Vagina (tissue), 2 donors: ENCODE data around the gene CDH13. TPM values are rescaled to one million over a fixed set of nuclear protein-coding genes. Genes with fewer than 3 reads are reported as not detected.

Source experiments
- DNase-seq, 2 donors: peaks; one replicate each; pipeline ENCODE4 v3.0.0-alpha.2; 2017; ENCODE audit errors: extremely low spot score in 2 of 2
- H3K27ac ChIP-seq: fragments of 200-600 bp; sonication (generic); one replicate; pipeline ENCODE4 v1.5.1; 2019
- H3K27me3 ChIP-seq: fragments of 200-600 bp; sonication (generic); one replicate; pipeline ENCODE4 v1.5.1; 2019
- H3K36me3 ChIP-seq, 2 donors: fragments of 200-600 bp; sonication (generic); one replicate each; pipeline ENCODE4 v1.5.1; 2017 to 2019
- H3K4me1 ChIP-seq: fragments of 200-600 bp; sonication (generic); one replicate; pipeline ENCODE4 v1.5.1; 2019
- H3K4me3 ChIP-seq, 2 donors: fragments of 200-600 bp; sonication (generic); 1 replicate in 1 of 2; 2 replicates in 1 of 2; pipeline ENCODE4 v1.5.1; 2016 to 2019
- H3K9me3 ChIP-seq: fragments of 200-600 bp; sonication (generic); one replicate; pipeline ENCODE4 v1.5.1; 2019
- CTCF ChIP-seq, 3 experiments: fragments of 450-650 bp in 2 of 3; fragments of 200-600 bp in 1 of 3; sonication (generic) in 1 of 3; IDR thresholded peaks; one replicate each; pipeline ENCODE4 v1.5.1; 2017 to 2019; ENCODE audit warnings: antibody characterized with exemption in 3 of 3, mild to moderate bottlenecking in 2 of 3, moderate library complexity in 2 of 3
- POLR2A ChIP-seq, 2 donors: fragments of 450-650 bp; IDR thresholded peaks; one replicate each; pipeline ENCODE4 v1.6.1; 2017; ENCODE audit warnings: antibody characterized with exemption in 2 of 2, mild to moderate bottlenecking in 2 of 2, moderate library complexity in 2 of 2
- POLR2AphosphoS5 ChIP-seq, 2 donors: sonication (generic); formaldehyde crosslinking; IDR thresholded peaks; one replicate each; pipeline ENCODE4 v1.9.0; 2017; ENCODE audit warnings: antibody characterized with exemption in 2 of 2, mild to moderate bottlenecking in 2 of 2, low read depth in 1 of 2; ENCODE audit not compliant: insufficient read depth in 1 of 2
- intact Hi-C: fragments of 100-400 bp; cut with DNase I; formaldehyde crosslinking; loops from one replicate; pipeline ENCODE4 v1.15.1; 2023
- total RNA-seq: library from RNA; depleted of rRNA; stranded (reverse); fragments of >200 nt; gene quantifications from one replicate; pipeline ENCODE4 v1.2.3, GENCODE V29; 2016

The CDH13 gene
- 123 TPM for total RNA-seq

GRCh38 chr16:82626791-82627261, at the start of gene CDH13:
Gene CDH13, plus strand, starts transcription at chr16:82626969.
- no peaks in the 10 kb centered on the region for H3K27me3 ChIP-seq
- H3K4me3 ChIP-seq, result peak within 1 kb of the TSS; percentile 63 to 75
- H3K36me3 ChIP-seq, result no peaks in the 10 kb centered on the region
- TF ChIP-seq POLR2A (IDR thresholded peaks at IDR 0.05), result no peak
- TF ChIP-seq CTCF (IDR thresholded peaks at IDR 0.05), result no peak
- TF ChIP-seq POLR2AphosphoS5 (IDR thresholded peaks at IDR 0.05; ENCODE audit: insufficient read depth in 1 of 2, low read depth in 1 of 2), result peak; percentile 14 to 67
- peak within 1 kb of the TSS; percentile 94 for H3K27ac ChIP-seq
- intact Hi-C loops, result no loop called here
- no peak for DNase-seq
- no peaks in the 10 kb centered on the region for H3K9me3 ChIP-seq
- H3K4me1 ChIP-seq, result peaks cover 49% of the 10 kb centered on the region

- no peaks in the 10 kb centered on the region for H3K4me1 ChIP-seq
- H3K27me3 ChIP-seq, result no peaks in the 10 kb centered on the region
- H3K36me3 ChIP-seq, result no peaks in the 10 kb centered on the region
- TF ChIP-seq POLR2AphosphoS5 (IDR thresholded peaks at IDR 0.05; ENCODE audit: insufficient read depth in 1 of 2, low read depth in 1 of 2), result no peak
- intact Hi-C loops, result no loop called here
- no peaks in the 10 kb centered on the region for H3K9me3 ChIP-seq
- H3K27ac ChIP-seq, result no peak overlapping the region
- no peak overlapping the region for H3K4me3 ChIP-seq
- no peak for DNase-seq
Measured at GRCh38 chr16:82580298-82580890, 46.4 kb upstream of the CDH13 start.

GRCh38 chr16:82582975-82583374, 43.8 kb upstream of the CDH13 start:
- Histone ChIP-seq H3K4me3 (no peak overlapping the region), H3K4me1 (no peaks in the 10 kb centered on the region), H3K27ac (no peak overlapping the region), H3K27me3 (no peaks in the 10 kb centered on the region), H3K36me3 (no peaks in the 10 kb centered on the region), H3K9me3 (no peaks in the 10 kb centered on the region)
- DNase-seq, result no peak
- TF ChIP-seq POLR2A (IDR thresholded peaks at IDR 0.05) (no peak), CTCF (IDR thresholded peaks at IDR 0.05) (no peak), POLR2AphosphoS5 (IDR thresholded peaks at IDR 0.05; ENCODE audit: insufficient read depth in 1 of 2, low read depth in 1 of 2) (no peak)
- intact Hi-C loops, result no loop called here

- intact Hi-C loops, result no loop called here
- TF ChIP-seq CTCF (IDR thresholded peaks at IDR 0.05), result no peak
- no peak for TF ChIP-seq POLR2AphosphoS5 (IDR thresholded peaks at IDR 0.05; ENCODE audit: insufficient read depth in 1 of 2, low read depth in 1 of 2)
- no peak for TF ChIP-seq POLR2A (IDR thresholded peaks at IDR 0.05)
- Histone ChIP-seq H3K36me3 (no peaks in the 10 kb centered on the region), H3K27me3 (no peaks in the 10 kb centered on the region), H3K9me3 (no peaks in the 10 kb centered on the region), H3K4me1 (no peaks in the 10 kb centered on the region), H3K4me3 (no peak overlapping the region), H3K27ac (no peak overlapping the region)
- DNase-seq, result no peak
Measured at GRCh38 chr16:82583422-82583821, 43.3 kb upstream of the CDH13 start.

GRCh38 chr16:82584553-82585152, 42.1 kb upstream of the CDH13 start:
- Histone ChIP-seq H3K4me3 (no peak overlapping the region), H3K36me3 (no peaks in the 10 kb centered on the region), H3K27ac (no peak overlapping the region), H3K27me3 (no peaks in the 10 kb centered on the region), H3K9me3 (no peaks in the 10 kb centered on the region), H3K4me1 (no peaks in the 10 kb centered on the region)
- no peak for TF ChIP-seq POLR2A (IDR thresholded peaks at IDR 0.05)
- no peak for TF ChIP-seq CTCF (IDR thresholded peaks at IDR 0.05)
- no peak for TF ChIP-seq POLR2AphosphoS5 (IDR thresholded peaks at IDR 0.05; ENCODE audit: insufficient read depth in 1 of 2, low read depth in 1 of 2)
- DNase-seq, result no peak
- intact Hi-C loops, result no loop called here
